HEK293T (cell line): Measurements from ENCODE around the gene LRRC43.

Experiments
- CTCF ChIA-PET: fragments of 350-600 bp; formaldehyde crosslinking; extraction: SDS; loops from one replicate; lab custom pipeline; 2021; ENCODE audit warnings: antibody characterized with exemption, inconsistent platforms; lab: Yijun Ruan, JAX
- POLR2A ChIA-PET: fragments of 350-600 bp; formaldehyde crosslinking; extraction: SDS; loops from one replicate; lab custom pipeline; 2020; ENCODE audit warnings: antibody characterized with exemption, inconsistent platforms; lab: Yijun Ruan, JAX
- DNase-seq: peaks from one replicate; pipeline ENCODE4 v3.0.0; 2012; ENCODE audit warnings: mixed read lengths; ENCODE audit errors: extremely low spot score
- ARNT ChIP-seq: fragments of 450-650 bp; IDR thresholded peaks from 2 replicates; pipeline ENCODE4 v1.6.1; 2017; ENCODE audit warnings: mild to moderate bottlenecking
- BHLHE40 ChIP-seq: fragments of 450-650 bp; IDR thresholded peaks from 2 replicates; pipeline ENCODE4 v1.6.1; 2016; ENCODE audit warnings: mild to moderate bottlenecking, moderate library complexity, borderline replicate concordance
- CTBP1 ChIP-seq: fragments of 450-650 bp; IDR thresholded peaks from 2 replicates; pipeline ENCODE4 v1.6.1; 2016; ENCODE audit warnings: borderline replicate concordance
- ELF4 ChIP-seq: fragments of 450-650 bp; IDR thresholded peaks from 2 replicates; pipeline ENCODE4 v1.6.1; 2017; ENCODE audit warnings: antibody characterized with exemption
- FOXA1 ChIP-seq: fragments of 450-650 bp; IDR thresholded peaks from 2 replicates; pipeline ENCODE4 v1.6.1; 2016; ENCODE audit warnings: mild to moderate bottlenecking
- FOXK2 ChIP-seq: fragments of 450-650 bp; IDR thresholded peaks from 2 replicates; pipeline ENCODE4 v1.6.1; 2016; ENCODE audit warnings: mild to moderate bottlenecking
- FOXM1 ChIP-seq: fragments of 450-650 bp; IDR thresholded peaks from 2 replicates; pipeline ENCODE4 v1.6.1; 2017; ENCODE audit warnings: mild to moderate bottlenecking, borderline replicate concordance
- HDGF ChIP-seq: fragments of 450-650 bp; IDR thresholded peaks from 2 replicates; pipeline ENCODE4 v1.6.1; 2017; ENCODE audit warnings: antibody characterized with exemption, borderline replicate concordance
- L3MBTL2 ChIP-seq: fragments of 450-650 bp; conservative IDR thresholded peaks from 2 replicates; pipeline ENCODE4 v1.6.1; 2016; ENCODE audit warnings: mild to moderate bottlenecking
- LEF1 ChIP-seq: fragments of 450-650 bp; IDR thresholded peaks from 2 replicates; pipeline ENCODE4 v1.6.1; 2017; ENCODE audit warnings: mild to moderate bottlenecking, borderline replicate concordance
- NFRKB ChIP-seq: fragments of 450-650 bp; IDR thresholded peaks from 2 replicates; pipeline ENCODE4 v1.6.1; 2016; ENCODE audit warnings: mild to moderate bottlenecking, moderate library complexity
- SP1 ChIP-seq: fragments of 450-650 bp; IDR thresholded peaks from 2 replicates; pipeline ENCODE4 v1.6.1; 2017
- SUZ12 ChIP-seq: fragments of 450-650 bp; IDR thresholded peaks from 2 replicates; pipeline ENCODE4 v1.6.1; 2016; ENCODE audit warnings: mild to moderate bottlenecking
- TARDBP ChIP-seq: fragments of 450-650 bp; IDR thresholded peaks from 2 replicates; pipeline ENCODE4 v1.6.1; 2016
- ZNF384 ChIP-seq: fragments of 450-650 bp; IDR thresholded peaks from 2 replicates; pipeline ENCODE4 v1.6.1; 2016
- TF ChIP-seq, protein P1 (sequence below): fragments of 450-650 bp; IDR thresholded peaks from 2 replicates; pipeline ENCODE4 v1.6.1; 2016

LRRC43 gene

DNA sequence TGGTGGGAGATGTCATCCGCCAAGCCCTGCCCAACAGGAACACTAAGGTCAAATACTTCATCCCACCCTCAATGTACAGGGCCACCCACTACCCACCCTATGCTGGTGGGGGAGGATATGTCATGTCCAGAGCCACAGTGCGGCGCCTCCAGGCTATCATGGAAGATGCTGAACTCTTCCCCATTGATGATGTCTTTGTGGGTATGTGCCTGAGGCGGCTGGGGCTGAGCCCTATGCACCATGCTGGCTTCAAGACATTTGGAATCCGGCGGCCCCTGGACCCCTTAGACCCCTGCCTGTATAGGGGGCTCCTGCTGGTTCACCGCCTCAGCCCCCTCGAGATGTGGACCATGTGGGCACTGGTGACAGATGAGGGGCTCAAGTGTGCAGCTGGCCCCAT lies 24.1 kb downstream of the LRRC43 start:
- no peak for TF ChIP-seq FOXK2
- no peak for TF ChIP-seq TARDBP
- TF ChIP-seq, protein P1, sequence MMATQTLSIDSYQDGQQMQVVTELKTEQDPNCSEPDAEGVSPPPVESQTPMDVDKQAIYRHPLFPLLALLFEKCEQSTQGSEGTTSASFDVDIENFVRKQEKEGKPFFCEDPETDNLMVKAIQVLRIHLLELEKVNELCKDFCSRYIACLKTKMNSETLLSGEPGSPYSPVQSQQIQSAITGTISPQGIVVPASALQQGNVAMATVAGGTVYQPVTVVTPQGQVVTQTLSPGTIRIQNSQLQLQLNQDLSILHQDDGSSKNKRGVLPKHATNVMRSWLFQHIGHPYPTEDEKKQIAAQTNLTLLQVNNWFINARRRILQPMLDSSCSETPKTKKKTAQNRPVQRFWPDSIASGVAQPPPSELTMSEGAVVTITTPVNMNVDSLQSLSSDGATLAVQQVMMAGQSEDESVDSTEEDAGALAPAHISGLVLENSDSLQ: no peak
- ChIA-PET POLR2A (interaction anchor here (1.1 kb wide), 1 partner anchor 19 kb away, joined by 3 read pairs; the partner anchor contains the start of gene DIABLO), CTCF (no interaction called here)
- no peak for DNase-seq

DNA sequence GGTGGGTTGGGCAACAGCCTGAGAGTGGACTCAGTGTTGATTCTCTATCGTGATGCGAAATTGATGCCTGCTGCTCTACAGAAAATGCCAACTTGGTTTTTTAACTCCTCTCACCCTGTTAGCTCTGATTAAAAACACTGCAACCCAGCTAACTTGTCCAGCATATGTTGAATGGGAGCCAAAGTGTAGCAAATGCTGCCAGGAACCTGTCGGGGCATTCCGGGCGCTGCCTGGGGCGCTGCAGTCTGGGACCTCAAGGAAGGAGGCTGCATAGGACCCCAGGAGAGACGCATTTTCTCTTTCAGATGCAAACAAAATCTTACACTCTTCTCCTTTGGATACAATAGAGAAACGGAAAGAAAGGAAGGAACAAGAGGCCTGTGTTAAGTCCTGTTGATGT lies 24.5 kb downstream of the LRRC43 start:
- DNase-seq: no peak
- CTCF ChIA-PET: no interaction called here
- no peak for TF ChIP-seq FOXA1
- no peak for TF ChIP-seq ZNF384
- POLR2A ChIA-PET: no interaction called here

DNA sequence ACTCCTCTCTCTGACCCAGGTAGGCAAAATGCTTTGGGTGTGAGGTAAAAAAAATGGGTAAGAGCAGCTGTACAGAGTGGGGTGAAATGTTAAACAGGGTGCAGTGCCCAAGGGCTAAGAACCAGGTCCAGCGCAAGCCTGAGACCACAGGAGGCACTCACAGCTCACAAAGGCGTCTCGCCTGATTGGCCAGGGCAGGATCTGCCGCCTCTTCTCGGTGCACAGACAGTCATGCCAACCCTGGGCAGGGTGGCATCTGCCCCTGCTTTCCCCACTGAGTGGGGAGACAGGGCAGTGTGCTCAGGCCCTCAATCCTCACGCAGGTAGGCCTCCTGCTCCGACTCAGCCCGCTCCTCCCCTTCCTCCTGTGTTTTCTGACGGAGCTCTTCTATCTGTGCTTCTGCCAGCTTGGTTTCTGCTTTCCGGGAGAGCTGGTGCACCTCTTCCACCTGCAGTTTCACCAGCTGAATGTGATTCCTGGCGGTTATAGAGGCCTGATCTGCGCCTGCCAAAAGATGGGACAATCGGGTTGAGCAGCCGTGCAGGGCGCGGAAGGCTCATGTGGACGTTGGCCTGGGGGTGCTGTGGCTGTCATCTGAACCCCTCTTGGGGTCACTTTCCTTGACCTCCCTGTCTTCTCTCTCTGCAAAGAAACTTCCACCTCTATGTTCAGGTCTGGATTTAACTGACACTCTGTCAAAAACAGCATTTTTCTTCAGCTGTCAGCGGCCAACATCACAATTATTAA lies 25.3 kb downstream of the LRRC43 start:
- ChIA-PET CTCF (interaction anchor here (0.7 kb wide), 1 partner anchor 76 kb away, joined by 3 read pairs; no protein-coding TSS in a partner anchor), POLR2A (interaction anchor here (0.5 kb wide), 1 partner anchor 59 kb away, joined by 4 read pairs; no protein-coding TSS in a partner anchor)
- TF ChIP-seq CTBP1: no peak
- no peak for TF ChIP-seq ELF4
- no peak for TF ChIP-seq TARDBP
- TF ChIP-seq, protein P1: no peak
- TF ChIP-seq FOXM1: no peak
- no peak for TF ChIP-seq ARNT
- TF ChIP-seq L3MBTL2: no peak
- no peak for TF ChIP-seq NFRKB
- TF ChIP-seq LEF1: no peak
- TF ChIP-seq FOXK2: no peak
- TF ChIP-seq FOXA1: no peak
- no peak for TF ChIP-seq ZNF384
- TF ChIP-seq SUZ12: no peak
- TF ChIP-seq BHLHE40: no peak
- no peak for TF ChIP-seq SP1
- TF ChIP-seq HDGF: no peak
- no peak for DNase-seq

DNA sequence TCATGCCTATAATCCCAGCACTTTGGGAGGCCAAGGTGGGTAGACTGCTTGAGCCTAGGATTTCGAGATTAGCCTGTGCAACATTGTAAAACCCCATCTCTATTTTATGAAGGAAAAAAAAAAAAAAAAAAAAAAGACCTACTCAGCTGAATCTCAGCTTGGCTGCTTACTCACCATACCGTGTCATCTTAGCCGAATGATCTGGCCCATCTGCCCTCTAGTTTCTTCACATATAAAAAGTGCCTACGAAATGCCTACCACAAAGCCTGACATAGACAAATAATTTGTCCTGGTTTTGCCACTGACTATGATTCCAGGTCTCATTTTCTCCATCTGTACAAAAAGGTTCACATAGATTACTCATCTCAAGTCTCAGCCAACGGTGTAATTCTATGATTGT lies 32.8 kb downstream of the LRRC43 start:
- POLR2A ChIA-PET: interaction anchor here (2.3 kb wide), 1 partner anchor 10 kb away, joined by 7 read pairs; the partner anchor contains the start of gene DIABLO
- CTCF ChIA-PET: no interaction called here
- TF ChIP-seq HDGF: no peak
- TF ChIP-seq SUZ12: no peak
- no peak for TF ChIP-seq TARDBP
- TF ChIP-seq SP1: no peak
- TF ChIP-seq CTBP1: no peak
- TF ChIP-seq LEF1: no peak
- TF ChIP-seq FOXM1: no peak
- no peak for TF ChIP-seq ZNF384
- TF ChIP-seq FOXK2: no peak
- TF ChIP-seq ELF4: no peak
- no peak for DNase-seq

DNA sequence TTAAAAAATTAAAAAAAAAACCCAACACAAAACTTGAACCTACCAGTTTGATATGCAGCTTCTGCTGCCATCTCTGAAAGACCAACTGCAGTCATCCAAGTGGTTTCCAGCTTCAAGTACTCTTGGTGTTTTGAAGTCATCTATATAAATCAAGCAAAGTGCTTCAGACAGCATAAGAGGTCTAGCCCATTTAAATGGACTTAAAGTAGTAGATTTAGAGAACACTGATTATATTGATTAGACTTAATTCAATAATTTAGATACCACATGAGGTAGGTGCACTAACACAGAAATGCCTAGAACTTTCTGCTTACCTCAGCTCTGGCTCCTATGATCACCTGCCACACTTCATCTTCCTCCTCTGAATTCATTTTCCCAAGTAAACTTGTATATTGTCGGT lies 33.5 kb downstream of the LRRC43 start:
- TF ChIP-seq FOXM1 (no peak), SUZ12 (no peak), TARDBP (no peak), L3MBTL2 (no peak), LEF1 (no peak), FOXA1 (no peak)
- TF ChIP-seq, protein P1: no peak
- CTCF ChIA-PET: no interaction called here
- POLR2A ChIA-PET: interaction anchor here (2.3 kb wide), 1 partner anchor 9 kb away, joined by 7 read pairs; the partner anchor contains the start of gene DIABLO
- no peak for DNase-seq

DNA sequence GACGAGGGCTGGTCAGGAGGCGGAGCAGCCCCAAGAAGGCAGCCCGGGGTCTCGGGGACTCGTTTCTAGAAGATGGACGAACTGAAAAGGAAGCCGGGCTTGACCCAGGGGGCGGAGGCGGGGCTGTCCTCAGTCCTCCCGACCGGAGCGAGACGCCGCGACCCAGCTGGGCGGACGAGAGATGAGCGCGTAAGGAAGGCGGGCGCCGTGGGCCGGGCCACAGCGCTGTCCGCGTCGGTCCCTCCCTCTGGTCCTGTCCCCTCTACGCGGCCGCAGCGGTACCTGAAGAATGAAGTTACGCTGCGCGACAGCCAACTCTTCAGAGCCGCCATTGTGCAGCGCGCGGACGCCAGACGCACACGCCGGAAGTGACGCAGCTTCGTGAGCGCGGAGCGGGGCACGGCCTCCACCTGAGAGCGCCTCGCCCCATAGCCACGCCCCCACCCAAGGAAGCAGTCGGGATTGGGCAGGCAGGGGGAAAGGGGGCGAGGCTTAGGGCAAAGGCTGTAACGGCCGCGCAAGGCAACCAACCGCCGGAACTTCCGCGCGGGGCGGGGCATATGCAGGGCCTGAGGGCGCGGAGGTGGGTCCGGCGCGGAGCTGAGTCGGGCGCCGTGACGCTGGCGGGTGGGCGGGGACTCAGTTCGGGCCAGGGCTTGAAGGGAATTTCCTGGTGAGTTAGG lies 42.9 kb downstream of the LRRC43 start, which contains the start of gene DIABLO:
Gene DIABLO, minus strand, starts transcription at position 370 of the 683 bp plus-strand sequence. Its CDS starts 38 bp downstream, at position 332.
- ChIA-PET CTCF (no interaction called here), POLR2A (interaction anchor here (0.8 to 1.7 kb wide), 5 partner anchors 9 to 40 kb away, joined by 3 to 7 read pairs (median 3); partner anchors contain the start of gene VPS33A)
- TF ChIP-seq ELF4 (0 out of 2 replicates have a peak, but pooled peaks have one; percentile 18), ZNF384 (no peak), NFRKB (no peak), TARDBP (no peak), L3MBTL2 (no peak), HDGF (peak; percentile 98; the same call in 1 of the 2 replicates), FOXK2 (no peak), SUZ12 (no peak), FOXA1 (no peak), SP1 (no peak), BHLHE40 (no peak), ARNT (no peak), CTBP1 (no peak), FOXM1 (no peak), LEF1 (no peak)
- TF ChIP-seq, protein P1: peak; percentile 83
- DNase-seq: peak; percentile 99
